GM10847 (cell line): ENCODE results near the gene ATG5.

Experiments used
- POLR2A ChIP-seq: IDR thresholded peaks from 2 replicates; pipeline ENCODE4 v1.6.1; 2011; ENCODE audit not compliant: insufficient read length; ENCODE audit errors: extremely low read depth

The ATG5 gene

DNA sequence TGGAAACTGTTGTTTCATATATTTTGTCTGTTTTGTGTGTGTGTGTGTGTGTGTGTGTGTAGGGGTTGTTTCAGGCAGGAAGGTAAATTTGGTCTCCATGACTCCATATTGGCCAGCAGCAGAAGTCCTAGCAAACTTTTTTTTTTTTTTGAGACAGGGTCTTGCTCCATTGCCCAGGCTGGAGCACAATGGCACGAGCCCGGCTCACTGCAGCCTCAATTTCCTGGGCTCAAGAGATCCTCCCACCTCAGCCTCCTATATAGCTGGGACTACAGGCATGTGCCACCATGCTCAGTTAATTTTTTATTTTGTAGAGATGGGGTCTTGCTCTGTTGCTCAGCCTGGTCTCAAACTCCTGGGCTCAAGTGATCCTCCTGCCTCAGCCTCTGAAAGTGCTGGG lies 163.7 kb downstream of the ATG5 start:
- no peak for TF ChIP-seq POLR2A

DNA sequence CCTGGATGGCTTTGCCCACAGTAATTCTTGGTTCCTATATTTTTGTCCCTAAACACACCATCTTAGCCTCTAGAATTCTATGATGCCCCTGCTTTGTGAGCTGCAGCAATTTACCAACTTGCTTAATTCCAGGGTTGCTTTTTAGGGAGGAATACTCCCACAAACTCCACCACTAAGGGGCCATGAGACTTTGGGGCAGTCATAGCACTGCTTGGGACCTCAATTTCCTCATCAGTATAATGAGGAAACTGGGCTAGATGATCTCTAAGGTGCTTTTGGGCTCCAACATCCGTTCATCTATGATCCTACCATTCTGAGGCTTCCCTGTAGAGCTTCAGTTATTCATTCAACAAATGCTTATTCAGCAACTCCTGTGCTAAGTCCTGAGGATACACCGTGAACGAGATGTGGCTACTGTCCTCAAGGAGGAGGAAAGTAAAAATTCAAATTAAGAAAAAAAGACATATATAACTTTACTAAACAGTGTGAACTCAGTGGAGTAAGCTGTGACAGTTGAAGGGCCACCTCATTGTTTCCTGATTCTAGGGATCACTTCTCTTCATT lies 164.2 kb downstream of the ATG5 start:
- TF ChIP-seq POLR2A: no peak

DNA sequence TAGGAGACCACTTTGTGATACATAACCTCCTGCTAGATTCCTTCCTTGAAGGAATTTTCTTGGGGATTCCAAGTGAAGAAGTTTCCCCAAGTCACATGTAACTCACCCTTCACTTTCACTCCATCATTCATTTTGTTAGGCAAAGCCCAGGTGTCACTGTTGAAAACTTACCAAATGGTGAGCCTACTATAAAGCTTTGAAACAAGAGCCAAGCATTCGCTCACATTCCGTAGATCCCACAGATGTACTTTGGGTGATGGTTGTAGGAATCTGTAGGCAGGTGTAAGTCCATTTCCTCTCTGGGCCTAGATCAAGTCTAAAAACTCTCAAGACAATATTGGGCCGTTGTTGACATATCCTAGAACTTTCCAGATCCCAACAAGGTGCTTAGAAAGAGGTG lies 165.4 kb downstream of the ATG5 start:
- no peak for TF ChIP-seq POLR2A

DNA sequence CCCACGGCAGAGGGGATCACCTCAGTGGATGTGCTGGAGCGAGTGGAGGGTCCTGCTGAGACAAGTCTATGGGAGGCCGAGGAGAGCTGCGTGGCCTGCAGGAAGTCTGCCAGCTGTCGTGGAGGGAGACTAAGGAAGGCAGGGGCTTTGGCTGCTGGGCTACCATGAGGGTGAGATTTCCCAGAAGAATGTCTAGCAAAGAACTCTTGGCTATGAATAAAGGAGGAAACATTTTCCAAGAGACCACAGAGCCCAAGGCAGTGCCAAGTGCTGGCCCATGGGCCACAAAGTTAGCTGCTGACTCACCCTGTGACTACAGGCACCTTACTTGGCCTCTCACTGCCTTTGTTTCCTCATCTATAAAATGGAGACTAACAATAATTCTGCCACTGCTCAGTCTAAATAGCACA lies 166.0 kb downstream of the ATG5 start:
- TF ChIP-seq POLR2A: no peak

DNA sequence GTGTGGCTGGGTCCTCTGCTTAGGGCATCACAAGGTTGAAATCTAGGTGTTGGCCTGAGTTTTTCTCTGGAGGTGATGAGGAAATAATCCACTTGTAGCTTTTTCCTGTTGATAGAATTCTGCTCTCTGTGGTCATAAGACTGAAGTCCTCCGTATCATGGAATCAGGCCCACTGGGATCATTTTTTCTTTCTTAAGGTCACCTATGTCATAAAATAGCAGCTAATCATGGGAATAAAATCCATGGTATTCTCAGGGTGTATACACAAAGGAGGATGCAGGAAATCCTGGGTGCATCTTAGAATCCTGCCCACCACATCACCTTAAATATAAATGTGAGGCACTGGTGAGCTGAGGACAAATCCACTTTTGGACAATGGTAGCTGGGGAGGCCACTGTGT lies 166.7 kb downstream of the ATG5 start:
- TF ChIP-seq POLR2A: no peak

DNA sequence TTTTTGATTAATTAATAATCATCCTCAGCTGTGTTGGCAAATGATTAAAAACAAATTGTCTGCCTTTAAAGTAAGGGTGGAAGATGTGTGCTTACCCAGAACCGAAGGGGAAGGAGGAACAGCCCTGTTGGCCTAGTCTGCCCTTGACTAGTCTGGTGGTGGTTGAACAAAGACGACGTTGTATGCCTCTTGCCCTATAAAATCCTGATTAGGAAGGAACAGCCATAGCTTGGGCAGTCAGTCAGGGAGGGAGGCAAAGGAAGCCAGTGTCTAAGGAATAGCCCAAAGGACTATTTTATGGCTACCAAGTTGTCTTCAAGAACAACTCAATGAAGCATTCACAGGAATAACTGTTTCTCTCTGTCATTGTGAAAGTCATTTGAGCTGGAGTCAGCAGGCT lies 168.7 kb downstream of the ATG5 start:
- no peak for TF ChIP-seq POLR2A

DNA sequence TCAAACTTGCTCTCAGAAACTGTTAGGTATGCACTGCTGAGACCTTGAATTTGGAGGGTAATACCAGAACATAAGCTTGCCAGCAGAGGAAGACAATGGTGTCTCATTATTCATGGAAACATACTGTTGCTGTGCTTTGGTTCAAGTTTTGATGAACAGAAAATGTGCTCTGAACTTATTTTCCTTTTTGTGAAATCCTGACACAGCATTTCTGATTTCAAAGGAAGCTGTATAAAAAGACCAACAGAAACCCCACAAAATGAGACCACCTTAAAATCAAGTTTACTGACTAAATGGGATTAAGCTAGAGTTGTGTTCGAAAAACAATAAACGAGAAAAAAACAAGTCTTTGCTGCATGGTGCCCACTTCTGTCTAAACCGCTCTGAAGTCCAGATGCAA lies 169.1 kb downstream of the ATG5 start:
- TF ChIP-seq POLR2A: no peak

DNA sequence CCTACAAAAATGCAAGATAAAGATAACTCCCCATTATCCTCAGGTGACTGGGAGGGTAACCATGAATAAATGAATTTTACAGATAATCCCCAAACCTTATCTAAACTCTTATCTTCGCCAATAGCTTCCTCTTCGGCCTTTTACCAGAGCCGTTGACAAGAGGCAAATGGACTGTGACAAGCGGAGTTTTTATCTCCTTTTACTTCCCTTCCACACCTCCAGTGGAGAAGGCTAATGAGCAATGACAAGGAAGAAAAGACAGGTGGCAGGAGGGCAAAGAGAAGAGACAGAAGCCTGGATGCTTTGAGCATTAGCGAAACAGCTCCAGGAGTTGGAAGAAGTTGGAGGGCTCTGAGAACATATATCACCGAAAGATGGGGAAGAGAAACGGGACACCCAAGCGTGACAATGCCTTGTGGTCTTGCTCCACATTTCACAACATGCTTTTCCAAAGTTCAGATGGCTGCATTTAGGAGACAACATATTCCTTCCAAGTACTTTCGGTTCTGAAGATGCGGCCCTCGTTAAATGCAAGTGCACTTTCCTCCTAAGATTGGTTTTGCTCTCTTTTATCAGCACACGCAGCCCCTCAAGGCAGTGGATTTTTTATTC lies 170.2 kb downstream of the ATG5 start:
- no peak for TF ChIP-seq POLR2A

DNA sequence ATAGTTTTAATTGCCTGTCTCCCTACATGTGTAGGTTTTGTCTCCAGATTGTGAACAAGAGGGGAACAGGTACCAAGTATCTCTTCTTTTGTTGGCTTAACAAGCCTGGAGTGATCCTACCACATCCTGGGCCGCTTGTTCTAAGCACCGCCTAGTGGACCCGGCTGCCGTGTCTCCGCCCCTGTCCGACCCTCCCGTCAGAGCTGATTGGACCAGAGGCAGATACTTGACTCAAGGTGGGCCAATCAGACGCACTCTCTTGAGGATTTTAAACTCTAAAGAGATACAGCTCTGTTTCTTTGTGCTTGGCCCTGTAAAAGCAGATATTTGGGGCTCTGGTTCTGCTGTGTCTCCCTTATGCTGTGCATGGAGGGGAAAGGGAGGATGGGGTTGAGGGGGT lies 171.2 kb downstream of the ATG5 start:
- no peak for TF ChIP-seq POLR2A

DNA sequence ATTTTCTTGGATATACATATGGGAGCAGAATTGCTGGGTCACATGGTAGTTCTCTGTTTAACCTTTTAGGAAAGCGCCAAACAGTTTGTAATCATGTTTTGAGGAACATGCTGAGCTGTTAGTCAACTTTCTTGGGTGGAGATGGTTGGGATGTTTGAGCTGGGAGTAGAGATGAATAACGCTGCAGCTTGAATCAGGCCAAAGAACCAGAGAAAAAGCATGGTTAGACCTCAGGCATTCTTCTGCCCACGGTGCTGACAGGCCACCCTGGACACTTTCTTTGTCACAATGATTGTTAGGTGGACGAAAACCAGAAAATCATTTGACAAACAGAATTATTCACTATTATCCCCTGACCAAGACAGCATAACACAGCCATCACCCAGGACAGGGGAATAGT lies 172.6 kb downstream of the ATG5 start:
- no peak for TF ChIP-seq POLR2A

DNA sequence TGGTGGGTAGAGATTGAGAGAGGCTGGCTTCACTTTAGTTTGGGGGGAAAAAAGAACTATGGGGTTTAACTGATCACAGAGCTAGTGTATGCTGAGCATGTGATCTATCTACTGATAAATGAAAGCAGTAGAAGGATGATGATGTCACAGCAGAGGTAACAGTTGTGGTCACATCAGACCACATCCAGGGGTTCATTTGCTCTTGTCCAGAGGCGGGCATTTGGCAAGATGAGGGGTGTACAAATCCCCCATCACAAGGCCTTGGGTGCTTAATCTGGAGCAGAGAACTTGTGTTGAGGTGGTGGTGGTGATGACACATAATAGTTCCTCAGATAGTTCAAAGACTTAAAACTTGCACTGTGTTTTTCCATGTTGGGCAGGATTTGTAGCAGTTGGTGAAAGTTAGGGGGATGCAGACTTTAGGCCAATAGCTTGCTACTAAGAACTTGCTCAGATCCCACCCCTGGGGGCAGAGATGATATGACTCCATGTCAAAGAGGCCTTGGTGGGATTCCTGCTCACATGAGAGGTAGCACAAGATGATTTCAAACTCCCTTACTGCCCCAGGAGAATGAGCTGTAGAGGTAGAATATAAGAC lies 176.0 kb downstream of the ATG5 start:
- no peak for TF ChIP-seq POLR2A

DNA sequence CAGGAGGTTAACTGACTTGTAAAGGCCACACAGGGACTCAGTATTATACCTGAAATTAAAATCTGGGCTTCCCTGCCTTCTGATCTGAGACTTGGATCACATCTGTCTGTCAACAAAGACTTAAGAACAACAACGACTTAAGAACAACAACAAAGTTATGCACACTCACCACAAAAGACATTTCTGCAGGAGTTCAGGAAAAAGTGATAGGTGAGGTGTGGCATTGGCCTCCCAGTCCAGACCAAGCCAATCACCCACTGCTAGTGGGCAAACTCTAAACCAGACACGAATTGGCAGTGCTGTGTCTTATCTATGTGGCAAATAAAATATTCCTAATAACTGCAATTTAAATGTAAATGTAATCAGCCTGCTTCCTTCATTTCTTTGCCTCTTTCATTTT lies 178.1 kb downstream of the ATG5 start:
- TF ChIP-seq POLR2A: no peak

DNA sequence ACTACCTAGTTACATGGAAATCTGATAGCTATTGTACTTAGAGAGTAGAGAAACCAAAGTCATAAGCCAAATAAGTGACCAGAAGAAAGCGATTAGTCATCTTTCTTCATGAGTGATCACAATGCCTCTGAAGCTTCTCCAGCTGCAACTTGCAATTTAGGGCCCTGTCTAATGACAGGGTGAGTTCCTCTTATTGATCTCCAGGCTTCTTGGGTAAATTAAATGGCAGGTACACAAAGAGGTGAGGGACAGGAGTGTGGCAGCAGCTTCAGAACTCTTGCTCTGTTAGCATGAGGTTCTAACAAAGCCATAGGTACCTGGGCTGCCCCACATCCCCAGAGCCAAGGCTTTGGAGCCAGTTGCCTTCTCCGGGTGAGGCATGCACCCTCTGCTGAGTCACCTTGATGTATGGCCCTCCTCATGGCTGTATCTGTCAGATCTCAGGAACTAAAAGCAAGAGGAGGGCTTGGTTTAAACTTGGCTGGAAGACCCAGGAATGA lies 178.7 kb downstream of the ATG5 start:
- no peak for TF ChIP-seq POLR2A

DNA sequence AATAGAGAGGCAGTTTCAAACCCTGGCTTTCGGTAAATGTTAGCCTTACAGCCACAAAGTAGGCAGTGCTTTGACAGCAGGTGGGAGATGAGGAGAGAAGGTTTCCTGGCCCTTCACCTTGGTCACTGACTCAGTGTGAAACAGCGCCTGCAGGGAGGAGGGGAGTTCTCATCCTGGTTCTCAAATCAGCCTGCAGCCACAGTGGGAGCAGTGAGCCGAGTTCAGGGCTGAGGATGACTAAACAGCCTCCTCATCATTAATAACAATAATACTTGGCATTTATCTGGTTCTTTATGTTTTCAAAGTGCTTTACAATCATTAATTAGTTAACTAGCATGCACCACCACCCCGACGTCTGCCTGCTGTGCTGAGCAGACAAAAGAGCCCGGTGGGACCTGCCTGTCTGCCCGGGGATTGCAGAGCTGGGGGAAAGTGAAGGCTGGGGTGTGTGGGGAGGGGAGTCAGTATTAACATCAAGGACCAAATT lies 179.8 kb downstream of the ATG5 start:
- TF ChIP-seq POLR2A: no peak

DNA sequence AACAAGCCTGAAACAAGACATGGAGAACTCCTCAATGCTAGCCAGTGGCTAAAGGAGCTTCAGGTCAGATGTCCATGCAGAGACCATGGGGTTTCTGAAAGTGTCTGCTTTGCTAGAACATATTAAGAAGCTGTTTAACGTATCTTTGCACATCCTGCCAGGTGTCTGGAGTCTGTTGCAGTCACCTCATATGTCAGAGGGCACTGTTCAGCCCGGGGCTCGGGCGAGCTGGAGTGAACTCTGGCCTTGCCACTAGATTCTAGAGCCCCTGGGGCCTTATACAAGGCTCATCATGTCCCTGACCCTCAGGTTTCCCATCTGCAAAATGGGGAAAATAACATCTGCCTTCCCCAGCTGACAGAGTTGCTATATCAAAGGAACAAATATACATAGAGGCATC lies 180.4 kb downstream of the ATG5 start:
- TF ChIP-seq POLR2A: no peak

DNA sequence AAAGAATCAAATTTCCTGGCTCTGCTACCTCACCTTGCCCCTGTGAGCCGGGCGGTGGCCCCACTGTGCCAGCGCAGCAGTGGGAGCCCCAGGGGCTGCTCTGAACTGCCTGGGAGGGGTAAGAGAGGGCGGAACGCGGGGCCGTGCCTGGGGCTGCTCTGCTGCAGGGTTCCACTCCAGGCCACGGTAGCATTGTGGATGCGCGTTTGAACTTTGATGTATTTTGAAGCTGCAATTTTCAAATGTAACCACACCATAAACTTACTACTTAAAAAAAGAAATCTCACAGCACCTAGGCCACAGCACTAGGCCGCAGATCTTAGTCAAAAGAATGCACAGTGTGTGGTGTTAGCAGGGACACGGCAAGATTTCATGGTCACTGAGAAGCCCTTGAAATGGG lies 181.9 kb downstream of the ATG5 start:
- TF ChIP-seq POLR2A: no peak

DNA sequence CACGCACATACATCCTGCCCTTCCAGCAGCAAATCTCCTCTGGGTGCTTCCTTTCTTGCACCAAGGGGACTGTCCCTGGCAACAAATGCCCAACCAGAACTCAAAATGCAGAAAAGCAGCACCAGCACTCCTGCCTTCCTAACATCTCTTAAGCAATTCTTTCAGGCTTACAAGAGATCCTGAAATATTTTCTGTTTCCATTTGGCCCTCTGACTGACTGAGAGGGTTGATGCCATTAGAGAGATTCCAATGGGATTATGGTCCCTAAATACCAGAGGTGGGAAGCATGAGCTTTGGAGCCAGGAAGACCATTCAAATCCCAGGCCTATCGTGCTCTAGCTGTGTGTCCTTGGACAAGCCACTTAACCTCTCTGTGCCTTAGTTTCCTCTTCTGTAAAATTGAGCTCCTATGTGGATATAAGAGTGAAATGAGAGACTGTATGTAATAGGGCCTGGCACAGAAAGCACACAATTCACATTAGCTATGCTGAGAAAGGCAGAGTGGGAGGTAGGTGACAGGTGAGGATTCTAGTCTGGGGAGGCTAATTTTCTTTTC lies 182.6 kb downstream of the ATG5 start:
- no peak for TF ChIP-seq POLR2A
